GM12864 (cell line): ENCODE measurements around the gene CFAP54.

Experiments
- DNase-seq: peaks from one replicate; pipeline ENCODE4 v3.0.0-alpha.2; 2011; ENCODE audit warnings: low read depth
- H3K4me3 ChIP-seq: 2 replicates; pipeline ENCODE4 v1.5.1; 2011; ENCODE audit warnings: mild to moderate bottlenecking, low read depth, low read length, control low read depth
- CTCF ChIP-seq: IDR thresholded peaks from 2 replicates; pipeline ENCODE4 v1.5.1; 2011; ENCODE audit warnings: low read depth, mild to moderate bottlenecking, moderate library complexity, low read length, control low read depth, inconsistent platforms; ENCODE audit errors: missing control alignments

The CFAP54 gene

GRCh38 chr12:96489392-96490056 is at the start of gene CFAP54:
Gene CFAP54, plus strand, starts transcription at chr12:96489577. Its CDS starts 33 bp downstream, at chr12:96489610.
- DNase-seq, result peak; percentile 65
- TF ChIP-seq CTCF, result peak; percentile 88
- H3K4me3 ChIP-seq, result peak within 1 kb of the TSS; percentile 75

GRCh38 chr12:96441816-96442215 is 47.6 kb upstream of the CFAP54 start:
- DNase-seq, result no peak
- TF ChIP-seq CTCF, result no peak
- no peak overlapping the region for H3K4me3 ChIP-seq

GRCh38 chr12:96442906-96443305 is 46.5 kb upstream of the CFAP54 start:
- TF ChIP-seq CTCF, result no peak
- no peak for DNase-seq
- H3K4me3 ChIP-seq, result no peak overlapping the region

- no peak for DNase-seq
- no peak overlapping the region for H3K4me3 ChIP-seq
- TF ChIP-seq CTCF, result no peak
These were observed 45.0 kb upstream of the CFAP54 start for GRCh38 chr12:96444399-96444798.

- peak; percentile 47 for DNase-seq
- H3K4me3 ChIP-seq, result no peak overlapping the region
- TF ChIP-seq CTCF, result no peak
These were observed 43.4 kb upstream of the CFAP54 start for GRCh38 chr12:96445691-96446583.

- DNase-seq, result no peak
- H3K4me3 ChIP-seq, result no peak overlapping the region
- no peak for TF ChIP-seq CTCF
These were observed 42.1 kb upstream of the CFAP54 start for GRCh38 chr12:96447256-96447655.

- no peak overlapping the region for H3K4me3 ChIP-seq
- TF ChIP-seq CTCF, result no peak
- DNase-seq, result no peak
These were observed 41.1 kb upstream of the CFAP54 start for GRCh38 chr12:96448300-96448699.
